GM12878 (cell line): ENCODE results near the gene GTF2A1. TPM values are rescaled to one million over a fixed set of nuclear protein-coding genes. Genes with fewer than 3 reads are reported as not detected.

Experiments
- CBX3 ChIP-seq: fragments of 200-600 bp; sonication (generic); IDR thresholded peaks from 2 replicates; pipeline ENCODE4 v1.6.1; 2016; ENCODE audit warnings: low read depth, borderline replicate concordance
- CHD1 ChIP-seq: IDR thresholded peaks from 2 replicates; pipeline ENCODE4 v1.6.1; 2012; ENCODE audit warnings: low read depth, low read length, improper control_type of control experiment
- CREB1 ChIP-seq: IDR thresholded peaks from 2 replicates; pipeline ENCODE4 v1.6.1; 2012; ENCODE audit warnings: low read depth, mild to moderate bottlenecking, inconsistent platforms
- FOXM1 ChIP-seq: IDR thresholded peaks from 2 replicates; pipeline ENCODE4 v1.6.1; 2012; ENCODE audit warnings: low read depth, mild to moderate bottlenecking, inconsistent platforms, low read length, moderate library complexity
- HCFC1 ChIP-seq: fragments of 150-350 bp; IDR thresholded peaks from 2 replicates; pipeline ENCODE4 v1.6.1; 2014; ENCODE audit warnings: low read length
- JUNB ChIP-seq: IDR thresholded peaks from 2 replicates; pipeline ENCODE4 v1.6.1; 2016; ENCODE audit warnings: antibody characterized with exemption, mild to moderate bottlenecking
- MEF2A ChIP-seq: IDR thresholded peaks from 2 replicates; pipeline ENCODE4 v1.6.1; 2011; ENCODE audit warnings: low read depth, mild to moderate bottlenecking, low read length, moderate library complexity; ENCODE audit not compliant: insufficient read depth
- MXI1 ChIP-seq: fragments of 150-350 bp; IDR thresholded peaks from 2 replicates; pipeline ENCODE4 v1.6.1; 2011; ENCODE audit warnings: low read depth, mild to moderate bottlenecking, inconsistent platforms, low read length, improper control_type of control experiment
- MYB ChIP-seq: fragments of 150-350 bp; IDR thresholded peaks from 2 replicates; pipeline ENCODE4 v1.6.1; 2014; ENCODE audit warnings: mild to moderate bottlenecking, low read depth, low read length, borderline replicate concordance
- NFIC ChIP-seq: IDR thresholded peaks from 2 replicates; pipeline ENCODE4 v1.6.1; 2012; ENCODE audit warnings: low read depth, mild to moderate bottlenecking, inconsistent platforms, low read length, moderate library complexity
- RAD21 ChIP-seq: IDR thresholded peaks from 2 replicates; pipeline ENCODE4 v1.6.1; 2011; ENCODE audit warnings: mild to moderate bottlenecking, low read depth, low read length, moderate library complexity; ENCODE audit not compliant: insufficient read depth
- RFX5 ChIP-seq: IDR thresholded peaks from 2 replicates; pipeline ENCODE4 v1.6.1; 2011; ENCODE audit warnings: low read depth, low read length, improper control_type of control experiment
- TBL1XR1 ChIP-seq: IDR thresholded peaks from 2 replicates; pipeline ENCODE4 v1.6.1; 2012; ENCODE audit warnings: low read depth, low read length, improper control_type of control experiment
- YBX1 ChIP-seq: fragments of 450-650 bp; IDR thresholded peaks from 2 replicates; pipeline ENCODE4 v1.6.1; 2016; ENCODE audit warnings: antibody characterized with exemption
- ZNF274 ChIP-seq: IDR thresholded peaks from one replicate; pipeline ENCODE4 v1.8.0; 2011; ENCODE audit not compliant: insufficient read length, insufficient read depth
- polyA plus RNA-seq, 11 experiments: library from polyadenylated mRNA; depleted of rRNA in 4 of 11; unstranded in 6 of 11; stranded (reverse) in 5 of 11; fragments of >200 nt; fragmentation: Nextera tagmentation in 4 of 11; fragmentation: Illumina TruSeq in 1 of 11; extraction: Ambion mirVana in 4 of 11; extraction: Trizol in 1 of 11; gene quantifications; 1 replicate in 1 of 11; 2 replicates in 10 of 11; pipeline versions ENCODE4 v1.2.1 to v1.2.3, GENCODE V29; 2011 to 2016; ENCODE audit warnings: inconsistent platforms in 2 of 11, missing spikeins in 2 of 11, low read depth in 1 of 11
- total RNA-seq, 4 experiments: library from RNA; depleted of rRNA in 3 of 4; stranded (reverse); fragments of >200 nt in 3 of 4; fragmentation: Illumina TruSeq in 1 of 4; extraction: Trizol in 1 of 4; gene quantifications; 2 replicates each; pipeline versions ENCODE4 v1.2.1 to v1.2.3, GENCODE V29; 2013 to 2021
- TF ChIP-seq, protein P1 (sequence below): fragments of 450-650 bp; IDR thresholded peaks from 2 replicates; pipeline ENCODE4 v1.6.1; 2017; ENCODE audit warnings: antibody characterized with exemption, mild to moderate bottlenecking, moderate library complexity
- TF ChIP-seq, protein P2 (sequence below): IDR thresholded peaks from 2 replicates; pipeline ENCODE4 v1.6.1; 2012; ENCODE audit warnings: improper control_type of control experiment, low read depth, low read length; ENCODE audit not compliant: insufficient replicate concordance
- TF ChIP-seq, protein P3 (sequence below): fragments of 450-650 bp; IDR thresholded peaks from 2 replicates; pipeline ENCODE4 v1.6.1; 2017; ENCODE audit warnings: mild to moderate bottlenecking, moderate library complexity

GTF2A1 gene
- total and polyA plus RNA-seq, 10 of the 15 experiments (the other 5 are each of a cell fraction or from before 2014, with no cell fraction given) = 2.5 to 28.7 (median 14.9) TPM

DNA sequence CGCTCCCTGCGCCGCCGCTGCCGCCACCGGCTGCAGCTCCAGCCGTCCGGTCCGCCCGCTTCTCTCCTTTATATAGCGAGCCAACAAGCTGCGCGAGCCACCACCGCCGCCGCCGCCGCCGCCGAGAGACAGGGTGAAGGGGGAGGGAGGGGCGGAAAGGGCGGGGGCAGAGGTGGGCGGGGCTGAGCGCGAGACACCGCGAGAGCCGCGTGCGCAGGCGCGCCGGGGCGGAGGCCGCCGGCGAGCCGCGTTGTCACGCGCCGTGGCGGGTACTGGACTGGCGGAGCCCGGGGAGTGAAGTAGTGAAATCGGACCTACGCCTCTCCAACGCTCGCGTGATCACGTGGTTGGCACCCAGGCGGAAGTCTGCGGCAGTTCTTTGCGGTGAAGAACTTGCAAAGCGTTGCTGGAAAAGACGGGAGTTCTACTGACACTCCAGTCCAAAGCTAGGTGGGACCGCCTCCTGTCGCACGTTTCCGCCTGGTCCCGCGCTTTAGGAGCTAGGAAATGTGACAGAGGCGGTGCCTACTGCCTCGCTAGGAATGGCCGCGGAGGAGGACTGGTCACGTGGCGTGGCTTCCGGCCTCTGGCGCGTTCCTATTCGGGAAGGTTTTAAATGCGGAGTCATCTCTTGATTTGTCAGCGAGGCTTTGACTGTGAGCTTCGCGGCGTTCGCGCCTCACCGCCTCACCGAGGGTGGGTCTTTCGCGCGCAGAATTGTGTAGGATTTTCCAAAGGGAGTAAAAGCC, at the start of gene GTF2A1 (continued):
- TF ChIP-seq MEF2A (0 out of 2 replicates have a peak, but pooled peaks have one; percentile 26), MXI1 (peak; percentile 88), CBX3 (no peak), HCFC1 (peak; percentile 58), YBX1 (no peak), CHD1 (no peak), NFIC (no peak), FOXM1 (no peak; the same call in 1 of the 2 replicates), MYB (0 out of 2 replicates have a peak, but pooled peaks have one; percentile 20), JUNB (no peak), CREB1 (peak; percentile 52), RFX5 (no peak), TBL1XR1 (peak; percentile 75; the same call in 1 of the 2 replicates), RAD21 (no peak), ZNF274 (no peak)
- TF ChIP-seq, protein P1, sequence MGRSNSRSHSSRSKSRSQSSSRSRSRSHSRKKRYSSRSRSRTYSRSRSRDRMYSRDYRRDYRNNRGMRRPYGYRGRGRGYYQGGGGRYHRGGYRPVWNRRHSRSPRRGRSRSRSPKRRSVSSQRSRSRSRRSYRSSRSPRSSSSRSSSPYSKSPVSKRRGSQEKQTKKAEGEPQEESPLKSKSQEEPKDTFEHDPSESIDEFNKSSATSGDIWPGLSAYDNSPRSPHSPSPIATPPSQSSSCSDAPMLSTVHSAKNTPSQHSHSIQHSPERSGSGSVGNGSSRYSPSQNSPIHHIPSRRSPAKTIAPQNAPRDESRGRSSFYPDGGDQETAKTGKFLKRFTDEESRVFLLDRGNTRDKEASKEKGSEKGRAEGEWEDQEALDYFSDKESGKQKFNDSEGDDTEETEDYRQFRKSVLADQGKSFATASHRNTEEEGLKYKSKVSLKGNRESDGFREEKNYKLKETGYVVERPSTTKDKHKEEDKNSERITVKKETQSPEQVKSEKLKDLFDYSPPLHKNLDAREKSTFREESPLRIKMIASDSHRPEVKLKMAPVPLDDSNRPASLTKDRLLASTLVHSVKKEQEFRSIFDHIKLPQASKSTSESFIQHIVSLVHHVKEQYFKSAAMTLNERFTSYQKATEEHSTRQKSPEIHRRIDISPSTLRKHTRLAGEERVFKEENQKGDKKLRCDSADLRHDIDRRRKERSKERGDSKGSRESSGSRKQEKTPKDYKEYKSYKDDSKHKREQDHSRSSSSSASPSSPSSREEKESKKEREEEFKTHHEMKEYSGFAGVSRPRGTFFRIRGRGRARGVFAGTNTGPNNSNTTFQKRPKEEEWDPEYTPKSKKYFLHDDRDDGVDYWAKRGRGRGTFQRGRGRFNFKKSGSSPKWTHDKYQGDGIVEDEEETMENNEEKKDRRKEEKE = no peak
- TF ChIP-seq, protein P2, sequence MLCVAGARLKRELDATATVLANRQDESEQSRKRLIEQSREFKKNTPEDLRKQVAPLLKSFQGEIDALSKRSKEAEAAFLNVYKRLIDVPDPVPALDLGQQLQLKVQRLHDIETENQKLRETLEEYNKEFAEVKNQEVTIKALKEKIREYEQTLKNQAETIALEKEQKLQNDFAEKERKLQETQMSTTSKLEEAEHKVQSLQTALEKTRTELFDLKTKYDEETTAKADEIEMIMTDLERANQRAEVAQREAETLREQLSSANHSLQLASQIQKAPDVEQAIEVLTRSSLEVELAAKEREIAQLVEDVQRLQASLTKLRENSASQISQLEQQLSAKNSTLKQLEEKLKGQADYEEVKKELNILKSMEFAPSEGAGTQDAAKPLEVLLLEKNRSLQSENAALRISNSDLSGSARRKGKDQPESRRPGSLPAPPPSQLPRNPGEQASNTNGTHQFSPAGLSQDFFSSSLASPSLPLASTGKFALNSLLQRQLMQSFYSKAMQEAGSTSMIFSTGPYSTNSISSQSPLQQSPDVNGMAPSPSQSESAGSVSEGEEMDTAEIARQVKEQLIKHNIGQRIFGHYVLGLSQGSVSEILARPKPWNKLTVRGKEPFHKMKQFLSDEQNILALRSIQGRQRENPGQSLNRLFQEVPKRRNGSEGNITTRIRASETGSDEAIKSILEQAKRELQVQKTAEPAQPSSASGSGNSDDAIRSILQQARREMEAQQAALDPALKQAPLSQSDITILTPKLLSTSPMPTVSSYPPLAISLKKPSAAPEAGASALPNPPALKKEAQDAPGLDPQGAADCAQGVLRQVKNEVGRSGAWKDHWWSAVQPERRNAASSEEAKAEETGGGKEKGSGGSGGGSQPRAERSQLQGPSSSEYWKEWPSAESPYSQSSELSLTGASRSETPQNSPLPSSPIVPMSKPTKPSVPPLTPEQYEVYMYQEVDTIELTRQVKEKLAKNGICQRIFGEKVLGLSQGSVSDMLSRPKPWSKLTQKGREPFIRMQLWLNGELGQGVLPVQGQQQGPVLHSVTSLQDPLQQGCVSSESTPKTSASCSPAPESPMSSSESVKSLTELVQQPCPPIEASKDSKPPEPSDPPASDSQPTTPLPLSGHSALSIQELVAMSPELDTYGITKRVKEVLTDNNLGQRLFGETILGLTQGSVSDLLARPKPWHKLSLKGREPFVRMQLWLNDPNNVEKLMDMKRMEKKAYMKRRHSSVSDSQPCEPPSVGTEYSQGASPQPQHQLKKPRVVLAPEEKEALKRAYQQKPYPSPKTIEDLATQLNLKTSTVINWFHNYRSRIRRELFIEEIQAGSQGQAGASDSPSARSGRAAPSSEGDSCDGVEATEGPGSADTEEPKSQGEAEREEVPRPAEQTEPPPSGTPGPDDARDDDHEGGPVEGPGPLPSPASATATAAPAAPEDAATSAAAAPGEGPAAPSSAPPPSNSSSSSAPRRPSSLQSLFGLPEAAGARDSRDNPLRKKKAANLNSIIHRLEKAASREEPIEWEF = no peak
- TF ChIP-seq, protein P3, sequence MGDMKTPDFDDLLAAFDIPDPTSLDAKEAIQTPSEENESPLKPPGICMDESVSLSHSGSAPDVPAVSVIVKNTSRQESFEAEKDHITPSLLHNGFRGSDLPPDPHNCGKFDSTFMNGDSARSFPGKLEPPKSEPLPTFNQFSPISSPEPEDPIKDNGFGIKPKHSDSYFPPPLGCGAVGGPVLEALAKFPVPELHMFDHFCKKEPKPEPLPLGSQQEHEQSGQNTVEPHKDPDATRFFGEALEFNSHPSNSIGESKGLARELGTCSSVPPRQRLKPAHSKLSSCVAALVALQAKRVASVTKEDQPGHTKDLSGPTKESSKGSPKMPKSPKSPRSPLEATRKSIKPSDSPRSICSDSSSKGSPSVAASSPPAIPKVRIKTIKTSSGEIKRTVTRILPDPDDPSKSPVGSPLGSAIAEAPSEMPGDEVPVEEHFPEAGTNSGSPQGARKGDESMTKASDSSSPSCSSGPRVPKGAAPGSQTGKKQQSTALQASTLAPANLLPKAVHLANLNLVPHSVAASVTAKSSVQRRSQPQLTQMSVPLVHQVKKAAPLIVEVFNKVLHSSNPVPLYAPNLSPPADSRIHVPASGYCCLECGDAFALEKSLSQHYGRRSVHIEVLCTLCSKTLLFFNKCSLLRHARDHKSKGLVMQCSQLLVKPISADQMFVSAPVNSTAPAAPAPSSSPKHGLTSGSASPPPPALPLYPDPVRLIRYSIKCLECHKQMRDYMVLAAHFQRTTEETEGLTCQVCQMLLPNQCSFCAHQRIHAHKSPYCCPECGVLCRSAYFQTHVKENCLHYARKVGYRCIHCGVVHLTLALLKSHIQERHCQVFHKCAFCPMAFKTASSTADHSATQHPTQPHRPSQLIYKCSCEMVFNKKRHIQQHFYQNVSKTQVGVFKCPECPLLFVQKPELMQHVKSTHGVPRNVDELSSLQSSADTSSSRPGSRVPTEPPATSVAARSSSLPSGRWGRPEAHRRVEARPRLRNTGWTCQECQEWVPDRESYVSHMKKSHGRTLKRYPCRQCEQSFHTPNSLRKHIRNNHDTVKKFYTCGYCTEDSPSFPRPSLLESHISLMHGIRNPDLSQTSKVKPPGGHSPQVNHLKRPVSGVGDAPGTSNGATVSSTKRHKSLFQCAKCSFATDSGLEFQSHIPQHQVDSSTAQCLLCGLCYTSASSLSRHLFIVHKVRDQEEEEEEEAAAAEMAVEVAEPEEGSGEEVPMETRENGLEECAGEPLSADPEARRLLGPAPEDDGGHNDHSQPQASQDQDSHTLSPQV = no peak
